HepG2 (cell line): ENCODE data around the gene ZNF526. TPM values are rescaled to one million over a fixed set of nuclear protein-coding genes. Genes with fewer than 3 reads are reported as not detected.

Source experiments
- ATAC-seq: fragments of 200-7000 bp; cut with Tn5 transposase; 3 replicates; pipeline ENCODE4 v1.9.1; 2020; ENCODE audit warnings: mild to moderate bottlenecking, moderate library complexity
- BruUV-seq: library from RNA; stranded (reverse); fragments of 400-500 nt; replicated peaks from 2 replicates; lab custom pipeline; 2021; lab: Mats Ljungman, UMichigan
- CTCF ChIA-PET: fragments of 300-600 bp; formaldehyde crosslinking; extraction: SDS; loops from one replicate; lab custom pipeline; 2021; ENCODE audit warnings: low total read pairs, inconsistent platforms, low intra/inter-chr PET ratio; lab: Yijun Ruan, JAX
- POLR2A ChIA-PET: fragments of 350-600 bp; sonication (Branson Sonifier 250); formaldehyde crosslinking; loops from one replicate; lab custom pipeline; 2020; ENCODE audit warnings: antibody characterized with exemption, inconsistent platforms; lab: Yijun Ruan, JAX
- DNase-seq: peaks from one replicate; pipeline ENCODE4 v3.0.0-alpha.2; 2015; ENCODE audit warnings: low spot score
- FAIRE-seq: peaks from 3 replicates; lab custom pipeline; 2011; peaks lifted over from hg19 to GRCh38; lab: Jason Lieb, UNC
- H2AFZ ChIP-seq: one replicate; pipeline ENCODE4 v1.6.1; 2011; ENCODE audit warnings: low read length, inconsistent platforms
- H3K27ac ChIP-seq: fragments of 300-600 bp; 3 replicates; pipeline ENCODE4 v1.8.0; 2011; ENCODE audit warnings: mixed run types, mild to moderate bottlenecking, mixed read lengths, low read length, inconsistent platforms; ENCODE audit not compliant: insufficient read depth; ENCODE audit errors: extremely low read length
- H3K27me3 ChIP-seq, 2 experiments: fragments of 200-600 bp in 1 of 2; 2 replicates in 1 of 2; 3 replicates in 1 of 2; pipeline versions ENCODE4 v1.6.0 to v1.8.0; 2011; ENCODE audit warnings: low read length in 2 of 2, mild to moderate bottlenecking in 2 of 2, moderate library complexity in 2 of 2, inconsistent platforms in 1 of 2; ENCODE audit not compliant: insufficient read depth in 2 of 2, control insufficient read depth in 1 of 2
- H3K36me3 ChIP-seq, 2 experiments: fragments of 200-600 bp in 1 of 2; replicated peaks in 1 of 2; 2 replicates in 1 of 2; 3 replicates in 1 of 2; pipeline versions ENCODE4 v1.5.1 to v1.8.0; 2011; ENCODE audit warnings: low read length in 2 of 2, inconsistent platforms in 1 of 2; ENCODE audit not compliant: insufficient read depth in 2 of 2, control insufficient read depth in 1 of 2
- H3K4me1 ChIP-seq: 2 replicates; pipeline ENCODE4 v1.5.1; 2012; ENCODE audit warnings: low read length, inconsistent platforms; ENCODE audit not compliant: insufficient read depth
- H3K4me2 ChIP-seq: 2 replicates; pipeline ENCODE4 v1.6.0; 2011; ENCODE audit warnings: low read depth, low read length, inconsistent platforms
- H3K4me3 ChIP-seq, 3 experiments: fragments of 200-600 bp in 1 of 3; sonication (generic), shearing (Covaris generic) in 1 of 3; replicated peaks in 1 of 3; 2 replicates each; pipeline ENCODE4 v1.5.1; 2011 to 2016; ENCODE audit warnings: low read length in 3 of 3, inconsistent platforms in 2 of 3, low read depth in 2 of 3, mild to moderate bottlenecking in 2 of 3, control low read depth in 1 of 3, mixed read lengths in 1 of 3; ENCODE audit not compliant: insufficient read depth in 1 of 3
- H3K79me2 ChIP-seq: one replicate; pipeline ENCODE4 v1.6.1; 2011; ENCODE audit warnings: low read length, inconsistent platforms; ENCODE audit not compliant: insufficient read depth
- H3K9ac ChIP-seq: 2 replicates; pipeline ENCODE4 v1.6.0; 2011; ENCODE audit warnings: mild to moderate bottlenecking, low read depth, low read length, inconsistent platforms; ENCODE audit not compliant: insufficient read depth
- H3K9me3 ChIP-seq: 2 replicates; pipeline ENCODE4 v1.5.1; 2012; ENCODE audit warnings: mild to moderate bottlenecking, low read length
- H4K20me1 ChIP-seq: 2 replicates; pipeline ENCODE4 v1.6.0; 2011; ENCODE audit warnings: inconsistent platforms, mild to moderate bottlenecking, low read length, moderate library complexity; ENCODE audit not compliant: insufficient read depth
- DZIP1 ChIP-seq: sonication (generic); formaldehyde crosslinking; IDR thresholded peaks from 2 replicates; pipeline ENCODE4 v1.5.0; 2020; ENCODE audit warnings: mild to moderate bottlenecking, missing genetic modification reagents
- ELF1 ChIP-seq: sonication (generic); formaldehyde crosslinking; IDR thresholded peaks from 2 replicates; pipeline ENCODE4 v1.4.0; 2020; ENCODE audit warnings: missing genetic modification reagents
- ETV5 ChIP-seq: IDR thresholded peaks from 2 replicates; pipeline ENCODE4 v1.6.1; 2018; ENCODE audit warnings: missing biosample characterization, missing genetic modification reagents, inconsistent platforms, borderline replicate concordance
- HNRNPLL ChIP-seq: fragments of 200-400 bp; formaldehyde crosslinking; IDR thresholded peaks from 2 replicates; pipeline ENCODE4 v1.6.1; 2017; ENCODE audit warnings: mild to moderate bottlenecking, low read depth, low read length; ENCODE audit not compliant: poor library complexity, severe bottlenecking
- JUNB ChIP-seq: sonication (generic); formaldehyde crosslinking; IDR thresholded peaks from 2 replicates; pipeline ENCODE4 v1.8.0; 2022; ENCODE audit warnings: missing genetic modification reagents, mild to moderate bottlenecking, borderline replicate concordance
- NFIB ChIP-seq: sonication (generic); formaldehyde crosslinking; IDR thresholded peaks from 2 replicates; pipeline ENCODE4 v1.9.0; 2021; ENCODE audit warnings: missing genetic modification reagents, mild to moderate bottlenecking, borderline replicate concordance
- NR1H2 ChIP-seq: sonication (generic); formaldehyde crosslinking; IDR thresholded peaks from 2 replicates; pipeline ENCODE4 v1.8.1; 2022; ENCODE audit warnings: low read depth, missing genetic modification reagents, borderline replicate concordance
- PBX2 ChIP-seq: IDR thresholded peaks from 2 replicates; pipeline ENCODE4 v1.6.1; 2016; ENCODE audit warnings: control low read depth
- PHF21A ChIP-seq: sonication (generic); formaldehyde crosslinking; IDR thresholded peaks from 2 replicates; pipeline ENCODE4 v1.5.0; 2020; ENCODE audit warnings: mild to moderate bottlenecking, missing genetic modification reagents
- SUZ12 ChIP-seq: fragments of 150-350 bp; IDR thresholded peaks from 2 replicates; pipeline ENCODE4 v1.6.1; 2014; ENCODE audit warnings: low read depth, low read length
- ZNF205 ChIP-seq: IDR thresholded peaks from 2 replicates; pipeline ENCODE4 v1.6.1; 2018; ENCODE audit warnings: missing biosample characterization, missing genetic modification reagents
- ZNF280D ChIP-seq: sonication (generic); formaldehyde crosslinking; IDR thresholded peaks from 2 replicates; pipeline ENCODE4 v1.5.1; 2020; ENCODE audit warnings: mild to moderate bottlenecking, missing genetic modification reagents
- ZNF468 ChIP-seq: sonication (generic); formaldehyde crosslinking; IDR thresholded peaks from 2 replicates; pipeline ENCODE4 v1.8.0; 2022; ENCODE audit warnings: mild to moderate bottlenecking, moderate library complexity, missing genetic modification reagents
- ZNF547 ChIP-seq: sonication (generic); formaldehyde crosslinking; IDR thresholded peaks from 2 replicates; pipeline ENCODE4 v1.5.1; 2020; ENCODE audit warnings: mild to moderate bottlenecking, missing genetic modification reagents
- ZNF777 ChIP-seq: sonication (generic); formaldehyde crosslinking; IDR thresholded peaks from 2 replicates; pipeline ENCODE4 v1.4.0; 2020; ENCODE audit warnings: missing genetic modification reagents
- WGBS: methylation state at CpG from one replicate; pipeline ENCODE4 v1.1.6; 2017; ENCODE audit warnings: low lambda C conversion rate; 5-methylcytosine and 5-hydroxymethylcytosine counted together
- in situ Hi-C: cut with HindIII; loops from 2 replicates; pipeline ENCODE4 v1.10.0; 2017; ENCODE audit warnings: low pct_unique_long_range_greater_than_20kb; ENCODE audit not compliant: extremely low pct_ligation_motif_present
- intact Hi-C: fragments of 100-400 bp; cut with micrococcal nuclease; formaldehyde crosslinking; loops from one replicate; pipeline ENCODE4 v1.10.0; 2022; ENCODE audit not compliant: unreplicated experiment
- polyA plus RNA-seq, 8 experiments: library from polyadenylated mRNA; depleted of rRNA in 3 of 8; stranded (reverse) in 7 of 8; unstranded in 1 of 8; fragments of >200 nt; fragmentation: Illumina TruSeq in 4 of 8; extraction: Trizol in 4 of 8; gene quantifications; 2 replicates each; pipeline versions ENCODE4 v1.2.1 to v1.2.3, GENCODE V29; 2011 to 2016; ENCODE audit warnings: low read depth in 4 of 8, missing spikeins in 1 of 8, mixed read lengths in 1 of 8; ENCODE audit not compliant: insufficient read depth in 1 of 8
- total RNA-seq, 5 experiments: library from RNA; depleted of rRNA; stranded (reverse); fragments of >200 nt; fragmentation: Illumina TruSeq; extraction: Trizol; gene quantifications; 2 replicates each; pipeline ENCODE4 v1.2.3, GENCODE V29; 2016; ENCODE audit warnings: low read depth in 1 of 5

Gene ZNF526
- total and polyA plus RNA-seq, 2 of the 13 experiments (the other 11 are each of a cell fraction or from before 2014, with no cell fraction given): 3.3 to 8.4 TPM

GRCh38 chr19:42267644-42268141 lies 47.6 kb downstream of the ZNF526 start (continued):
- TF ChIP-seq ZNF280D (CRISPR knock-in tag): peak; percentile 64; the same call in 1 of the 2 replicates

- peaks cover 19% of the 10 kb centered on the region for H3K79me2 ChIP-seq
- peaks cover 0 to 5% of the 10 kb centered on the region in 2 experiments; a peak in 2 of 5 replicates for H3K36me3 ChIP-seq
- H2AFZ ChIP-seq: peak overlapping the region; percentile 71
- in situ Hi-C loops: no loop called here
- peak overlapping the region; percentile 99 for H3K4me2 ChIP-seq
- no peaks in the 10 kb centered on the region; a peak in 1 of 5 replicates for H3K27me3 ChIP-seq
- DNase-seq (peak; percentile 98), ATAC-seq (peak; percentile 68), FAIRE-seq (no peak)
- peak overlapping the region; percentile 96 for H3K27ac ChIP-seq
- no peaks in the 10 kb centered on the region for H4K20me1 ChIP-seq
- H3K4me1 ChIP-seq: peaks cover 29% of the 10 kb centered on the region
- WGBS: 0% methylated on average over 4 of the region's 46 CpGs
- intact Hi-C loops: loop anchor here (1.0 kb wide), 2 partner anchors 12 to 24 kb away; no protein-coding TSS in a partner anchor
- CTCF ChIA-PET: no interaction called here
- POLR2A ChIA-PET: interaction anchor here (1.0 to 1.3 kb wide), 4 partner anchors 13 to 26 kb away, joined by 3 to 7 read pairs (median 3); partner anchors contain the start of gene GSK3A
- BruUV-seq: no TSS peak
- no peaks in the 10 kb centered on the region for H3K9me3 ChIP-seq
- peak overlapping the region; percentile 97 for H3K9ac ChIP-seq
- peak overlapping the region; percentile 59 to 81 (median 81) for H3K4me3 ChIP-seq
- TF ChIP-seq ZNF777: no peak
- no peak for TF ChIP-seq ZNF468 (CRISPR knock-in tag)
- peak; percentile 65; the same call in 1 of the 2 replicates for TF ChIP-seq ZNF547 (CRISPR knock-in tag)
- no peak for TF ChIP-seq SUZ12
- no peak for TF ChIP-seq PBX2
- TF ChIP-seq ETV5 (CRISPR knock-in tag): peak; percentile 44; the same call in 1 of the 2 replicates
- peak; percentile 67 for TF ChIP-seq ELF1 (CRISPR knock-in tag)
- TF ChIP-seq NFIB: no peak
- TF ChIP-seq JUNB (CRISPR knock-in tag): no peak
- no peak for TF ChIP-seq NR1H2
- 0 out of 2 replicates have a peak, but pooled peaks have one; percentile 16 for TF ChIP-seq ZNF205 (CRISPR knock-in tag)
- TF ChIP-seq DZIP1 (CRISPR knock-in tag): no peak
- TF ChIP-seq HNRNPLL: peak; percentile 22
- 0 out of 2 replicates have a peak, but pooled peaks have one; percentile 49 for TF ChIP-seq PHF21A (CRISPR knock-in tag)
Observed at GRCh38 chr19:42268142-42268703, 48.1 kb downstream of the ZNF526 start.
